Calu3 (cell line): ENCODE data around the gene EMC8. TPM values are rescaled to one million over a fixed set of nuclear protein-coding genes. Genes with fewer than 3 reads are reported as not detected.

ENCODE experiments used
- BruUV-seq: library from RNA; stranded (reverse); fragments of 400-500 nt; replicated peaks from 2 replicates; lab custom pipeline; 2021; lab: Mats Ljungman, UMichigan
- CTCF ChIA-PET: fragments of 300-600 bp; sonication (Branson Sonifier 250); formaldehyde crosslinking; loops from one replicate; lab custom pipeline; 2022; ENCODE audit warnings: antibody characterized with exemption; lab: Charles Lee
- DNase-seq: peaks from one replicate; pipeline ENCODE4 v3.0.0; 2022
- H3K27ac Mint-ChIP-seq: one replicate; pipeline ENCODE4 v1.8.0; 2022; ENCODE audit warnings: mixed read lengths; ENCODE audit not compliant: unreplicated experiment
- H3K27me3 Mint-ChIP-seq: one replicate; pipeline ENCODE4 v1.8.0; 2022; ENCODE audit warnings: mixed read lengths; ENCODE audit not compliant: unreplicated experiment
- H3K36me3 Mint-ChIP-seq: one replicate; pipeline ENCODE4 v1.8.0; 2022; ENCODE audit warnings: mild to moderate bottlenecking, moderate library complexity, mixed read lengths; ENCODE audit not compliant: insufficient read depth, unreplicated experiment
- H3K4me1 Mint-ChIP-seq: one replicate; pipeline ENCODE4 v1.8.0; 2022; ENCODE audit warnings: mild to moderate bottlenecking, low read depth, mixed read lengths; ENCODE audit not compliant: unreplicated experiment
- H3K4me3 Mint-ChIP-seq: one replicate; pipeline ENCODE4 v1.8.0; 2022; ENCODE audit warnings: mild to moderate bottlenecking, low read depth, moderate library complexity, mixed read lengths; ENCODE audit not compliant: unreplicated experiment
- H3K9me3 Mint-ChIP-seq: one replicate; pipeline ENCODE4 v1.8.0; 2022; ENCODE audit warnings: low read depth, mixed read lengths; ENCODE audit not compliant: unreplicated experiment
- intact Hi-C: fragments of 100-400 bp; cut with micrococcal nuclease; formaldehyde crosslinking; loops from one replicate; pipeline ENCODE4 v1.10.0; 2022; ENCODE audit not compliant: unreplicated experiment
- total RNA-seq: library from RNA; stranded (reverse); gene quantifications from 2 replicates; pipeline ENCODE4 v1.2.3, GENCODE V29; 2022
- TF ChIP-seq, protein P1 (sequence below): fragments of 200-600 bp; IDR thresholded peaks from one replicate; pipeline ENCODE4 v1.8.0; 2022; ENCODE audit warnings: antibody characterized with exemption; ENCODE audit not compliant: unreplicated experiment

EMC8 gene
- total RNA-seq, 1 experiment from 2014 or later = 62.7 TPM

DNA sequence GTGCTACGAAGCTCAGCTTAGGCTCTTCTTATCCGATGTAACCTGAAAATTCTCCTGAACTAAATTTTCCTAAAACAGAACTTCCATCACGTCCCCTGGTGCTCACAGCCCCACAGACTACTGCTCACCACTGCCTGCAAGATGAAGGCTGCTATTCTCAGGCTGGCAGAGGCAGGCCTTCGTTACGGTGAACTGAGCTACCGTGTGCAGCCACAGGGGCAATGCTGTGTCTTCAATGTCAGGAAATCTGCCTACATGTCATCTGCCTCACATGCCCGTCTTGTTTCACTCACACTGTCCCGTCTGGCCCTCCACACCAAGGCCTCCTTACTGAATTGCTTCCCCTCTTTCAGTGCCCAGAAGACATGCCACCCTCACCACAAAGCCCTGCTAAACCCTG lies 15.9 kb downstream of the EMC8 start:
- DNase-seq = no peak
- TF ChIP-seq, protein P1, sequence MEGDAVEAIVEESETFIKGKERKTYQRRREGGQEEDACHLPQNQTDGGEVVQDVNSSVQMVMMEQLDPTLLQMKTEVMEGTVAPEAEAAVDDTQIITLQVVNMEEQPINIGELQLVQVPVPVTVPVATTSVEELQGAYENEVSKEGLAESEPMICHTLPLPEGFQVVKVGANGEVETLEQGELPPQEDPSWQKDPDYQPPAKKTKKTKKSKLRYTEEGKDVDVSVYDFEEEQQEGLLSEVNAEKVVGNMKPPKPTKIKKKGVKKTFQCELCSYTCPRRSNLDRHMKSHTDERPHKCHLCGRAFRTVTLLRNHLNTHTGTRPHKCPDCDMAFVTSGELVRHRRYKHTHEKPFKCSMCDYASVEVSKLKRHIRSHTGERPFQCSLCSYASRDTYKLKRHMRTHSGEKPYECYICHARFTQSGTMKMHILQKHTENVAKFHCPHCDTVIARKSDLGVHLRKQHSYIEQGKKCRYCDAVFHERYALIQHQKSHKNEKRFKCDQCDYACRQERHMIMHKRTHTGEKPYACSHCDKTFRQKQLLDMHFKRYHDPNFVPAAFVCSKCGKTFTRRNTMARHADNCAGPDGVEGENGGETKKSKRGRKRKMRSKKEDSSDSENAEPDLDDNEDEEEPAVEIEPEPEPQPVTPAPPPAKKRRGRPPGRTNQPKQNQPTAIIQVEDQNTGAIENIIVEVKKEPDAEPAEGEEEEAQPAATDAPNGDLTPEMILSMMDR = no peak
- CTCF ChIA-PET = no interaction called here
- Mint-ChIP-seq H3K36me3 (peaks cover 23% of the 10 kb centered on the region), H3K27me3 (no peaks in the 10 kb centered on the region), H3K4me3 (no peak overlapping the region), H3K27ac (no peak overlapping the region), H3K9me3 (no peaks in the 10 kb centered on the region), H3K4me1 (no peaks in the 10 kb centered on the region)
- BruUV-seq = no TSS peak
- intact Hi-C loops = no loop called here

DNA sequence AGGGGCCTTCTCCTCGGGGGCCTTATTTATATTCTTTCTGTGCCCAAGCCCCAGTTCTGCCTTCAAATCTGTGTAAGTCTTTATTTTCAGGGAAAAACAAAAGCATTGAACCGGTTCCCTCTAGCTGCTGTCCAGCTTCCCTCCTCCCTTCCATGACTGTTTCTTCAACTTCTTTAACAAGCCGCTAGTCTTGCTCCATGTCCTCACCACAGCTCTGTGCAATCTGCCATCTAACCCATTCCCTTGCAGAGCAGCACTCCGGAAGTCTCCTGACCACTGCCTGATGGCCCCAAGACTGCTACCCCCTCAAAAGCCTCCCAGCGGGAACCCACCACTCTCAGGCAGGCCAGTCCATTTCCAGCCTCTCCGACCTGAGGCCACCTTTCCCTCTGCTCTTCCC lies 16.9 kb downstream of the EMC8 start:
- no peak for DNase-seq
- no peaks in the 10 kb centered on the region for H3K27me3 Mint-ChIP-seq
- no TSS peak for BruUV-seq
- TF ChIP-seq, protein P1 = no peak
- H3K4me3 Mint-ChIP-seq = no peak overlapping the region
- no peaks in the 10 kb centered on the region for H3K9me3 Mint-ChIP-seq
- peaks cover 7% of the 10 kb centered on the region for H3K4me1 Mint-ChIP-seq
- H3K27ac Mint-ChIP-seq = no peak overlapping the region
- CTCF ChIA-PET = no interaction called here
- intact Hi-C loops = no loop called here
- H3K36me3 Mint-ChIP-seq = peaks cover 29% of the 10 kb centered on the region

DNA sequence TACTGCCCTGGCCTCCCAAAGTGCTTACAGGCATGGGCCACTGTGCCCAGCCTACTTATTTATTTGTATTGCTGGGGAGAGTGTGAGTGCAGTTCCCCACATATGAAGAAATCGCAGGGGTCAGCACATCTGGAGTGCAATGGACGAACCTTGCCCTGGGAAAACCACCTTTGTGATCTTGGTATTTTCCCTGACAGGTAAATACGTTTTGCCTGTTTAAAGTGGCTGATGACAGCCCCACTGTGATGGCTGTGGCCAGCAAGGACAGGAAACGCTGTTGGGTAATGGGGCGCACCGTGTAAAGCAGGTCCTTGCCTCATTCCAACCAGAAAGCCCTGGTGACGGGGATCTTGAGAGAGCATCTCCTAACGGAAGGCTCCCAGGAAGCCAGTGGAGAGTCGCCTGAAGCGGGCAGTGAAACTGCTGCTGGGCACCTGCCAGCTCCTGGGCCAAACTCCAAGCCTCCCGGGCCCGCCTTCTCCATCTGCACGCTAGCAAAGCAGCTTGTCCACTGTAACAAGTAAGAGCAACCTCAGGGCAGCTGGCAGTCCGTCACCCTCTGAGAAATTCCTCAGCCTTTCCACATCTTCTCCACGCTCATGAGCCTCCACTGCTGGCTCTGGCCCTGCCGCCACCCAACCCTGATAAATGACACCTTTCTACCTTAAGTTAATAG lies 17.5 kb downstream of the EMC8 start:
- no peak overlapping the region for H3K27ac Mint-ChIP-seq
- intact Hi-C loops = no loop called here
- TF ChIP-seq, protein P1 = no peak
- no peak for DNase-seq
- H3K4me1 Mint-ChIP-seq = peaks cover 10% of the 10 kb centered on the region
- no TSS peak for BruUV-seq
- H3K36me3 Mint-ChIP-seq = peaks cover 24% of the 10 kb centered on the region
- no peak overlapping the region for H3K4me3 Mint-ChIP-seq
- H3K27me3 Mint-ChIP-seq = no peaks in the 10 kb centered on the region
- CTCF ChIA-PET = no interaction called here
- H3K9me3 Mint-ChIP-seq = no peaks in the 10 kb centered on the region

DNA sequence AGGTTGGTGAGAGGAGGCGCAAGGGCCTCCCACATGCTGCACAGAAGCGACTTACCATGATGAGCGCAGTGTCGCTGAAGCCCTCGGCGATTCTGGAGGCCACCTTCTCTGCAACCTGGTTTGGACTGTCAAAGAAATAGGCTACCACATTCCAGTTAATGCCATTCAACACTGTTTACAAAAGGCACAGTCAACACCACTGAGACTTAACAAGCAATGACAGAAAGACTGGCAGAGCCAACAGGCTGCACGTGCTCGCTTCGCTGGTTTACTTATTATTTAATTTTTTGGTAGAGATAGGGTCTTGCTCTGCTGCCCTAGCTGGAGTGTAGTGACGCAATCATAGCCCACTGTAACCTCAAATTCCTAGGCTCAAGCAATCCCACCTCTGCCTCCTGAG lies 18.2 kb downstream of the EMC8 start:
- DNase-seq = no peak
- intact Hi-C loops = no loop called here
- BruUV-seq = no TSS peak
- no peak overlapping the region for H3K4me3 Mint-ChIP-seq
- H3K36me3 Mint-ChIP-seq = peaks cover 24% of the 10 kb centered on the region
- no peak overlapping the region for H3K27ac Mint-ChIP-seq
- TF ChIP-seq, protein P1 = no peak
- H3K9me3 Mint-ChIP-seq = no peaks in the 10 kb centered on the region
- H3K4me1 Mint-ChIP-seq = peaks cover 10% of the 10 kb centered on the region
- no peaks in the 10 kb centered on the region for H3K27me3 Mint-ChIP-seq
- CTCF ChIA-PET = interaction anchor here (0.7 kb wide), 1 partner anchor 10 kb away, joined by 4 read pairs; no protein-coding TSS in a partner anchor
